ENCODE data around the gene SPATA31E1.
A peak's percentile ranks its signal among the peaks of the same experiment; 100 is the strongest.

The SPATA31E1 gene

GRCh38 chr9:87883274-87883673, 597 bp downstream of the SPATA31E1 start:
- H3K4me3 ChIP-seq (ENCODE audit: control insufficient read depth, low read depth, low read length): no peak overlapping the region
- no peak for TF ChIP-seq CTCF (conservative IDR thresholded peaks at IDR 0.05; ENCODE audit: control insufficient read depth, insufficient read depth, low read depth, low read length)
- DNase-seq (ENCODE audit: low read depth): no peak

- peak; percentile 20 for TF ChIP-seq CTCF (conservative IDR thresholded peaks at IDR 0.05; ENCODE audit: control insufficient read depth, insufficient read depth, low read depth, low read length)
- DNase-seq (ENCODE audit: low read depth): no peak
- H3K4me3 ChIP-seq (ENCODE audit: control insufficient read depth, low read depth, low read length): no peak overlapping the region
These were observed 1.3 kb downstream of the SPATA31E1 start for GRCh38 chr9:87883990-87884389.

GRCh38 chr9:87884578-87885459, 2.1 kb downstream of the SPATA31E1 start:
- no peak for DNase-seq (ENCODE audit: low read depth)
- TF ChIP-seq CTCF (conservative IDR thresholded peaks at IDR 0.05; ENCODE audit: control insufficient read depth, insufficient read depth, low read depth, low read length): no peak
- H3K4me3 ChIP-seq (ENCODE audit: control insufficient read depth, low read depth, low read length): no peak overlapping the region

- no peak for DNase-seq (ENCODE audit: low read depth)
- no peak for TF ChIP-seq CTCF (conservative IDR thresholded peaks at IDR 0.05; ENCODE audit: control insufficient read depth, insufficient read depth, low read depth, low read length)
- no peak overlapping the region for H3K4me3 ChIP-seq (ENCODE audit: control insufficient read depth, low read depth, low read length)
These were observed 3.0 kb downstream of the SPATA31E1 start for GRCh38 chr9:87885484-87886189.

- TF ChIP-seq CTCF (conservative IDR thresholded peaks at IDR 0.05; ENCODE audit: control insufficient read depth, insufficient read depth, low read depth, low read length): no peak
- H3K4me3 ChIP-seq (ENCODE audit: control insufficient read depth, low read depth, low read length): no peak overlapping the region
- no peak for DNase-seq (ENCODE audit: low read depth)
These were observed 3.7 kb downstream of the SPATA31E1 start for GRCh38 chr9:87886210-87886932.

- no peak for DNase-seq (ENCODE audit: low read depth)
- TF ChIP-seq CTCF (conservative IDR thresholded peaks at IDR 0.05; ENCODE audit: control insufficient read depth, insufficient read depth, low read depth, low read length): no peak
- H3K4me3 ChIP-seq (ENCODE audit: control insufficient read depth, low read depth, low read length): no peak overlapping the region
These were observed 4.3 kb downstream of the SPATA31E1 start for GRCh38 chr9:87886933-87887505.

Data from fibroblast of mammary gland (primary cell).